ENCODE results near the gene VPS45. TPM values are rescaled to one million over a fixed set of nuclear protein-coding genes. Genes with fewer than 3 reads are reported as not detected.

Gene VPS45
- total RNA-seq, 1 experiment from 2014 or later: 8.7 TPM

DNA sequence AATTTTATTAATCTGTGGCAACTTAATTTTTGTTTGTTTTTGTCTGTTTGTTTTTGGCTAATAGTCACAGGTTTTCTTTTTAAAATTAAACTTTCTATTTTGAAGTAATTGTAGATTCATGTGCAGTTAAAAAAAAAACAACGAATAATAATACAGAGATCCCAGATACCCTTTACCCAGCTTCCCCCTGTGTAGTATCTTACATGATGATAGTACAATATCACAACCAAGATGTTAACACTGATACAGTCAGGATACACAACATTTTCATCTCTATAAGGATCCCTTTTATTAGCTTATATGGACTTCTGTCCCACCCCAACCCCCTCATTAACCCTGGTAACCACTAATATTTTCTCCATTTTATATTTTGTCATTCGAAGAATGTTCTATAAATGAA lies 5.9 kb downstream of the VPS45 start:
- no peak for DNase-seq (ENCODE audit: low spot score)

- DNase-seq (ENCODE audit: low spot score): no peak
Observed at GRCh38 chr1:150076066-150076465, 8.5 kb downstream of the VPS45 start.

- no peak for DNase-seq (ENCODE audit: low spot score)
Observed at GRCh38 chr1:150076985-150077384, 9.4 kb downstream of the VPS45 start.

- DNase-seq (ENCODE audit: low spot score): no peak
Observed at GRCh38 chr1:150080784-150081183, 13.2 kb downstream of the VPS45 start.

DNA sequence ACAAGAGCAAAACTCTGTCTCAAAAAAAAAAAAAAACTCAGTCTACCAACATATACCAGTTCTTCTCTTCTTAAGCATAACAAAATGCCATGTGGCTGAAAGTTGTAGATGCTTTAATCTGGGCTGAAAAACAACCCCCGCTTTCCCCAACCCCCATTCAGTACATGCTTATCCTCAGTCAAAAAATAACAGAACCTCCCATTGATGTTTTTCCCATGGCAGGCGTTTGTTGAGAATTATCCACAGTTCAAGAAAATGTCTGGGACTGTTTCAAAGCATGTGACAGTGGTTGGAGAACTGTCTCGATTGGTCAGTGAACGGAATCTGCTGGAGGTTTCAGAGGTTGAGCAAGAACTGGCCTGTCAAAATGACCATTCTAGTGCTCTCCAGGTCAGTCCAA lies 14.9 kb downstream of the VPS45 start:
- DNase-seq (ENCODE audit: low spot score): no peak

- no peak for DNase-seq (ENCODE audit: low spot score)
Observed at GRCh38 chr1:150083907-150084306, 16.3 kb downstream of the VPS45 start.

DNA sequence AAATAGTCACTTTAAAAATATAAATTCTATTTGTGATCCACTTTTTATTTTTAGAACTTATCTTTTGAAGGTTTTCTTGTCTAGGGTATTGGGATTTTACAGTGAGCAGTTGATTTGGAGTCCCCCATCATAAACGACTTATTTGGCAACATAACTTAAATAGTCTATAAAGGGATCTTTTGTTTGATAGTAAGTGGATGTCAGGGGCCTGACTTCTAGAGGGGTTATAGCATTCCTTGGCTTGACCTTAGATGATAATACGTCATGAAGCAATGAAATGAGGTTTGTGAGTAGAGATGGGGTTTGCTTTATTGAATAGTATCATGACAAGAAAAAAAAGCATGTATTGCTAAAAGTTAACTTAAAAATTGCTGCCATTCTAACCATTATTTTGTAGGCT lies 17.8 kb downstream of the VPS45 start:
- no peak for DNase-seq (ENCODE audit: low spot score)

GRCh38 chr1:150087415-150087814 lies 19.8 kb downstream of the VPS45 start:
- no peak for DNase-seq (ENCODE audit: low spot score)

DNA sequence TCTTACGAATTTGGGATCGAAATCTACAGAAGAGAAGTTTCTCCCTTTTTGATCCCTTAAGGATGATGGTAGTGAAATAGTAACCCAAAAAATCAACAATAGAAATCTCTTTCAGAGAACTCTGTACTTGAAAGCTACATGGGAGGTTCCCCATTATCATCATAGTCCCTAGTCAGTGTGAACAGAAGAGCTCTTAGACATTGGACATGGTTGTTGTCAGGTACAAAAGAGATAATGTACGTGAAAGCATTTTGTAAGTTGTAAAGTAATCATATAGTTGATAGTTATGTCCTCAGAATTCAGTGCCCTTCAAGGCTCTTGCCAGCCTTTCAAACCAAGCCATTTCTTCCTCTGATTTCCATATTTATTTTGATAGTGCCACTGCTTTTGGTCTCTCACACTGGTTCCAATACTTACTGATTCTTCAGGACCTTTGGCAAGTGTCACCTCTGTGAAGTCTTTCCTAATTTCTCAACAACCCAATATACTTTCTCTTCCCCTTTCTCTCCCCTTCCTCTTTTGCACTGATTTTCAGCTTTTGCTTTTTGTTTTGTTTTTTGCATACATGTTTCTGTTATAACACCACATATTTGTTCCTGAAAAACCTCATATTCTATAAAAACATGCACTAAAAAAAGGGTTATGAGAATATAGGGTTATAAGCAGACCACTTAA lies 22.4 kb downstream of the VPS45 start:
- DNase-seq (ENCODE audit: low spot score): no peak

GRCh38 chr1:150092180-150092791 lies 24.7 kb downstream of the VPS45 start:
- no peak for DNase-seq (ENCODE audit: low spot score)

GRCh38 chr1:150093805-150094204 lies 26.2 kb downstream of the VPS45 start:
- DNase-seq (ENCODE audit: low spot score): no peak

DNA sequence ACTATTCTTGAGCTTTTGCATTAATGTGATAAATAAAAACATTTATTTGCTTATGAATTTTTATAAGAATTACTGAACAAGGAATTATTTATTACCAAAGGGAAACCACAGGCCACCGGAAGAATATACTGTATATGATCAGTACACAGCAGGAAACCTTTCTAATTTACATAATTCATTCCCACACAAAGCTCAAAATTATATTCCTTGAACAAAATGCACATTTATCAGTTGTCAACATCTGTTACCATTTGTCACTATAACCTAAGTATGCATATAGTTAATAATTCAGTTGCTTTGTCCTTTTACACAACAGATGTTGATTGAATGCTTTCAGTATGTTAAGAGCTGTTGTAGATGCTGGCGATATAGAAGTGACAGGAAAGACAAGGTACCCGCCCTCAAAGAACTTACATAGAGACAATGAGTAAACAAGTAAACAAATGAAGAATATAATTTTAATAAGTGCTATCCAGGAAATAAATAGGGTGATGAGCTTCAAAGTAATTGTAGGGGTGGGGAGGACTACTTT lies 27.2 kb downstream of the VPS45 start:
- DNase-seq (ENCODE audit: low spot score): no peak

DNA sequence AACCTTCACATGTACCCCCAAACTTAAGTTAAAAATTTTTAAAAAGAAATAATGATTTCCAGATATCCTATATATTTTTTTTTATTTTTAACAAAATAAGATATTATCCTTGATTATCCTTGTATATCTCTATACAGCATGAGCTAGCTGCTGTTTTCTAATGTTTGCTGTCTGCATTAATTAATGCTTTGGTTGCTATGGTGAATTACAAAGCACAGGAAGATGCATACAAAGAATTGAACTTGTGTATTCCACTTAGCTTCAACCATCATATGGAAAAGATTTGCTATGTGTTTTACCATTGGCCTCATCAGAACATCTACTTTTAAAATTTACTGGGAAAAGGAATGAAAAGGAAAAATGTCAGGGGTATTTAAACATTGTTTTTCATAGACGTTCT lies 35.4 kb downstream of the VPS45 start:
- no peak for DNase-seq (ENCODE audit: low spot score)

- DNase-seq (ENCODE audit: low spot score): no peak
Observed at GRCh38 chr1:150106341-150106740, 38.8 kb downstream of the VPS45 start.

DNA sequence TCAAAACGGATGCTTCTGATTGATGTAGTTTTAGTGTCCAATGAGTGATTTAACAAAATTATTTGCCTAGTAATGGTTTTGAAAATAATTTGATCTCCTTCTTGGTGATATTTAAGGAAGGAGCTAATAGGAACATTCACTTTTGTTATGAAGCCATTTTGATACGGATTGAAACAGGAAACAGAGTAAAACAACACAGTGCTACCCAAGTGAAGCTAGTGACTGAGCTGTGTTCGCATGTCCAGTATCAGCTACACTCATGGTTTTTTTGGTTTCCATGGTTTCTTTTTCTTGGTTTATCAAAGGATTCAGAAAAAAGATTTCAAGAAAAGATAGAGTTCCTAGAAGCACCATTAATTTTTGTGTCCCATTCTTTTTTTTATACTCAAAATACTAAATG lies 42.0 kb downstream of the VPS45 start:
- DNase-seq (ENCODE audit: low spot score): no peak

DNA sequence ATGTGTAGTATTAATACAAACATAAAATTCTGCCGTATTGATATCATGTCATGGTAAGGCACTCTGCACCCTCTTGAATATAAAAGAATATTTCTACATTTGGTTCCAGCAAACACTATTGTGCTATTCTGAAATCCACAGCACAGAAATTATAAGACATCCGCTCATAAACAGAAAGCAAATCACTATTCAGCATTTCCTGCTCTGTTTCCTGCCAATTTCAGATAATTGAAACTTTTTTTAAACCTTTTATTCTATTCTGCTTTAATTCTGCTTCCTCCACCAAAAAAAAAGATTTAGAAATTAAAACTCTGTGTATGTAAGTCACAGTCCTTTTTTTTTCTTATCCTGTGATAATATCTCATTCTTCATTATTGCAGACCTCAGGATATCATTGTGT lies 42.5 kb downstream of the VPS45 start:
- DNase-seq (ENCODE audit: low spot score): no peak

GRCh38 chr1:150111670-150112069 lies 44.1 kb downstream of the VPS45 start:
- no peak for DNase-seq (ENCODE audit: low spot score)

DNA sequence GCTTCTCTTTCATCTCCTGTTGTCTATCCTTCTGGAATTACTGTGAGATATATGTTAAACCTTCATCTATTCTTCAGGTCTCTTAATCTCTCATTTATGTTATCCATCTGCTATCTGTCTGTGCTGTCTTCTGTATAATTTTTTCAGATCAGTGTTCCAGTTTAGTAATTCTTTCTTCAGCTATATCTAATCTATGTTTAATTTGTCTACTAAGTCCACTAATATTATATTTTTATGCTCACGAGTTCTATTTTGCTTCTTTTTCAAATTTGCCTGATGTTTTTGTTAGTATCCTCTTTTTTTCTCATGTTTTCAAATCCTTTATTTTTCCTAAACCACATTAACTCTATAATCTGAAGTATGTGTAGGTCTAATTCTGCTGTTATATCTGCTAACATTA lies 47.5 kb downstream of the VPS45 start:
- DNase-seq (ENCODE audit: low spot score): no peak

DNA sequence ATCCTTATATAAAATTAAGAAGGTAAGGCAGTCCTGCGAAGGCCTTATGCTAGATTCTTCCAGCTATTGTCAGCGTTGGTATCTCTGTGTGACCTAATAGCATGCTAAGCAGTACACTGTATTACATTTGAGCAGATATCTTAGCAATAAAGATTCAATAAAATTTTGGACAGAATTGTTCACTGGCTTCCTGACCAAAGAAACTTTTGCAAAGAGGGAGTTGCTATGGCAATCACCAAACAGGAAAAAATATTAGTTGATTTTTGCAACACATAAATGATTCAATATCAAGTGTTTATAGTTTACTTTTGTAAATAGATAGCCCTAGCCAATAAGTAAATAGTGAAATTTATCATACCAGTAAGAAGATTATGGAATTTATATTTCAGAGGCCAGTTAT lies 51.1 kb downstream of the VPS45 start:
- no peak for DNase-seq (ENCODE audit: low spot score)

- no peak for DNase-seq (ENCODE audit: low spot score)
Observed at GRCh38 chr1:150121236-150121862, 53.8 kb downstream of the VPS45 start.

- no peak for DNase-seq (ENCODE audit: low spot score)
Observed at GRCh38 chr1:150126811-150127210, 59.2 kb downstream of the VPS45 start.

GRCh38 chr1:150127464-150127863 lies 59.9 kb downstream of the VPS45 start:
- DNase-seq (ENCODE audit: low spot score): no peak

- no peak for DNase-seq (ENCODE audit: low spot score)
Observed at GRCh38 chr1:150127868-150128267, 60.3 kb downstream of the VPS45 start.
